ENCODE results near the gene SPEG. TPM values are rescaled to one million over a fixed set of nuclear protein-coding genes. Genes with fewer than 3 reads are reported as not detected.

Gene SPEG
- total RNA-seq, 2 donors from 2014 or later, result 175 to 217 TPM

DNA sequence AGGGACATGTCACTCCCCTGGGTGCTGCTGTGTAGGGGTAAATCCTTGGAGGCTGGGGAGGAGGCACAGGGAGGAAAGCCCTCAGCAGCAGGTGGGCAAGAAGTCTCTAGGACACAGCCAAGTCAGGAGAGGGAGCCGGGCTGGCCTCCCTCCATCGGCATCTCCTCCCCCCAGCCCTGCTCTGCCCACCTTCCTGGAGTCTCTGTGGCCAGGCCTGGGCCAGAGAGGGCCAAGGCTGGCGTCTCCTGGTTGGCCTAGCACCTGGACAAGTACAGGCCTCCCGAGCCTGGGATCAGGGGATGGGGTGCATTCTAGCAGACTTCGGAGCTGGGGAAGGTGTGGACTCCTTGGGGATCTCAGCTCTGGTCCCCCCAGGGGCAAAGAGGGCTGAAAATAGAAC lies 1.8 kb downstream of the SPEG start:
- peak; percentile 58 for DNase-seq (ENCODE audit: low spot score)
- intact Hi-C loops (cut with DNase I), result no loop called here

- intact Hi-C loops (cut with DNase I), result no loop called here
Observed at GRCh38 chr2:219437141-219437540, 2.5 kb downstream of the SPEG start.

GRCh38 chr2:219437690-219438206 lies 3.1 kb downstream of the SPEG start:
- DNase-seq (ENCODE audit: low spot score), result peak; percentile 46
- intact Hi-C loops (cut with DNase I), result no loop called here

More at GRCh38 chr2:219437141-219437540, 2.5 kb downstream of the SPEG start:
- DNase-seq (ENCODE audit: low spot score), result peak; percentile 41

DNA sequence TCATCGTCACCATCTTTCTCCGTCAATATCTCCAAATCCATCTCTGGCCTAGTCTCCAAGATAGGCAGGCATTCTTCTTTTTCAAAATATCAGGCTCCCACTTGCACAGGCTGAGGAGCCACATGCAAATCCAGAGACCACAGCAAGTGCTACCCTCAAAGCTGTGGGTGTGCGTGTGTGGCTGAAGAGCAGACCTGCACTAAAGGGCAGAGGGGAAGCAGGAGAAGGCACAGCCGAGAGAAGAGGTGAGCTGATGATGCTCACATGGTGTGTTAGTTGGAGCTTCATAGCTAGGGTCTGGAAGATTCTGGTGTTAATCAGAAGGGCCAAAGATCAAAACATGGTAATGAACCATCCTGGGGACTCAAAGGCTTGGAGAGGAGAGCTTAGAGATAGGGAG lies 3.8 kb downstream of the SPEG start:
- intact Hi-C loops (cut with DNase I), result no loop called here
- DNase-seq (ENCODE audit: low spot score), result no peak

DNA sequence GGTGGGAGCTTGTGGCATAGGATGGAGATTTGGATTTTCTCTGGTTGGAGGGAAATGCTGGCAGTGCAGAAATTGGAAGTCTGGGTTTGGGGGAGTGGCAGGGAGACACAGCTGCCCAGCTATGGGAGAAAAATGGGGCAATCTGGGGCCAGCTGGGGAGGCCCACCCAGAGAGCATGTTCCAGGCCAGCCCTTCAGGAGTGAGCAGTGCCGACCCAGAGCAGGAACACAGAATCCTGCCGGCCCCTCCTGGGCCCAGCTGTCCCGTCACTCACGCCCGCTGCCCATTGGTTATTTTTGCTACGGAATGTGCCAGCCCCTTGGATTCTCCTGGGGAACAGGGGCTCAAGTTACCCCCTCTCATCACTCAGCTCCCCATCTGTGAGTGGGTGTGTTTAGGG lies 4.9 kb downstream of the SPEG start:
- intact Hi-C loops (cut with DNase I), result no loop called here

GRCh38 chr2:219440388-219441256 lies 6.0 kb downstream of the SPEG start:
- intact Hi-C loops (cut with DNase I), result no loop called here
- no peak for DNase-seq (ENCODE audit: low spot score)

More for the DNA sequence above, 4.9 kb downstream of the SPEG start:
- DNase-seq (ENCODE audit: low spot score), result peak; percentile 54

DNA sequence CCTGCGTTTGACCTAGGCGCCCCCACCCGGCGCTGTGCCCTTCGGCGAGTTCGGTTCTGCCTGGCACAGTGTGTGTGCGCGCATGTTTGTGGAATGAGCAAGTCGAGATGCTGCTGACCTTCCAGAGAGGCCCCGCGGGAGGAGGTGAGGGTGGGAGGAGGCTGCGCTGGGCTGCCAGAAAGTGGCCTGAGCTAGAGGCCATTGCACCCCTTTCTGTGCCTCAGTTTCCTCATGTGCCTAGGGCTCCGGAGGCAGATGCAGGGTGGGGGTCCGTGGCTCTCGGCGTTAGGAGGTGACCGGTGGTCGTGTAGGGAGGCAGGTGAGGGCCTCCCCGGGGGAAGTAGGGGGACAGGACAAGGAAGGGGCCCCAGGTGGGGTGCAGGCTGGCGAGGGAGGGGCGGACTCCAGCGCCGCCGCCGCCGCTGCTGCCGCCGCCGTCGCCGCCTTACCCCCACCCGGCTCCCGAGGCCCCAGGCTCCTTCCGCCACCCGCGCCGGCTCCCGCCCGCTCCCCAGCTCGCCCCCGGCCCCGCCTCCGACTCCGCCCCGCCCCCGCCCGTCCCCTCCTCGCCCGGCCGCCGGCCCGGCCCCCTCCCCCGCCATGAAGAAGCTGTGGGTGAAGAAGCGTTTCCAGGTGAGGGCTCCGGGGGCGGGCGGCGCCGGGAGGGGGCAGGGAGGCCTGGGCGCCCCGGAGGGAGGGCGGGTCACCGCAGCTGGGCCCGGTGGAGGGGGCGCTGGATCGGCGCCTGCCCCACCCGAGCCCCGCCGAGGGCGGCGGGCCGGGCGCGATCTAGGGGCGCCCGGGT lies 7.0 kb downstream of the SPEG start:
- intact Hi-C loops (cut with DNase I), result no loop called here
- DNase-seq (ENCODE audit: low spot score), result peak; percentile 81

DNA sequence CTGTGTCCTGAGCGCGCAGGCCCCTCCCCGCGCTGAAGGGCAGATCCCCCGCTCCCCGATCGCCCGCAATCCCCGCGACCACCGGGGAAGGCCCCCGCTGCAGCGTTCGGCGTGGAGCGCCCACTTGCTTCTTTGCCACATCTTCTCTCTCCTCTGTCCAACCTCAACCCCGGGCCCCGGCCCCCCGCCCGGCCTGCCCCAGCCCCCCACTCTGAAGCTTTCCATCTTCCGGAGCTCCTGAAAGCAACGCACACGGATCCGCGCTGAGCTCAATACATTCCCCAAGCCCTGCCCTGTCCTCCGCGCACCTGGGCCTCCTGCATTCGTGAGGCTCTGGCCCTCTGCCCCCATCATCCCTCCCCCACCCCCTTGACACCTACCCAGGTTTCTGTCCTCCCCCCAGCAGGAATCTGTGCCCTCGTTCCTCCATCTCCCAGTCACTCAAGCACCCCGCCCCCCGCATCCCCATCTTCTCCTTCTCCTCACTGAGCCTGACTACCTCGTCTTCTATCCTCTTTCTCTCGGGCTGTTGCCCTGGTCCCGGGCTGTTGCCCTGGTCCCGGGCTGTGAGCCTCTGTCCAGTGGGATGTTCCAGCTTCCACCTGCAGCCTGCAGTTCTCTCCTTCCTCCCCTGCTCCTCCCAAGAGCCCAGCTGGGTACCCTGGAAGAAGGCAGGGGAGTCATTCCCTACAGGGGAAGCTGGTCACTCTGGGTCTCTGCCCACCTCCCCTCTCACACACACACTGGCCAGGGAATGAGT lies 7.8 kb downstream of the SPEG start:
- intact Hi-C loops (cut with DNase I), result no loop called here
- DNase-seq (ENCODE audit: low spot score), result peak; percentile 53

DNA sequence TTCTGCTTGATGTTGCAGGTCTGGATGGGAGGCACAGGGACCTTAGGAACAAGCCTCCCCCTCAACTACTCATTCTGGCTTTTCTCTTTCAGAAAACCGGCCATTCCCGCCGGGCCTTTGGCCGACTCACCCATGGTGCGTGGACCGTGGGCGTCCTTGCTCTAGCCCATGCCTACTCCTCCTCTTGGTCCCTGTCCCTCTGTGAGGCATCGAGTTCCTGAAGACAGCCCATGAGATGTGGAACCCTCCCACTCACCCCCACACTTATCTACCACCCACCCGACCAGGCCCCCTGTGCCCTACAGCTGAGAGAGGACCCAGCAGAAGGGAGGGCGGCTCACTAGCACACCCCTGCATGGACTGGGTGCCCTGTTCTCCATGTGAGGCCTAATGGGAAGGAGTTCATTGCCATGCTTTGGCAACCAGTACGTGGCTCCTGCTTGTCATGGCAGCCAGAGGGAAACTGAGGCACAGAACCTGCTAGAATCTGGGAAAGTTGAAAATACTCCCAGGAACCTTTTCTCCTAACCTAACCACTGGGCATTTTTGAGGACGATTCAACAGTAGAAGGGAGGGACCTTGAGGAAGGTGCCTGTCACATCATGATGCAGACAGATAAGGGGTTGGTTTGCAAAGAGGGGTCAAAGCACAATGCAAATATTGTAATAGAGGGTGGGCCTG lies 8.5 kb downstream of the SPEG start:
- DNase-seq (ENCODE audit: low spot score), result peak; percentile 30
- intact Hi-C loops (cut with DNase I), result no loop called here

DNA sequence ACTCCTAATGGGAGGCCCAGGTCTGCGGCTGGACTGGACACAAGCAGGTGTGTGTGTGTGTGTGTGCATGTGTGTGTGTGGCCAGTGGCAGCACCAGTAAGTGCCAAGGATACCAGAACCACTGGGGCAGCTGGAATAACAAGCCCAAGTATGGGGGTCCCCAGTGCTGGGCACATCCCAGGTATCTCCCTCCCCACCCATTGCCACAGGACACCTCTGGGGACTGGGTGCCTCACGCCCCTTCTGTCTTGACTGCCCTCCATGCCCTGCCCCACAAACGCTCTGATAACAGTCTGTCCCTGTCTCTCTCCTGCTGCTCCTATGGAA lies 9.0 kb downstream of the SPEG start:
- peak; percentile 78 for DNase-seq (ENCODE audit: low spot score)
- intact Hi-C loops (cut with DNase I), result no loop called here

DNA sequence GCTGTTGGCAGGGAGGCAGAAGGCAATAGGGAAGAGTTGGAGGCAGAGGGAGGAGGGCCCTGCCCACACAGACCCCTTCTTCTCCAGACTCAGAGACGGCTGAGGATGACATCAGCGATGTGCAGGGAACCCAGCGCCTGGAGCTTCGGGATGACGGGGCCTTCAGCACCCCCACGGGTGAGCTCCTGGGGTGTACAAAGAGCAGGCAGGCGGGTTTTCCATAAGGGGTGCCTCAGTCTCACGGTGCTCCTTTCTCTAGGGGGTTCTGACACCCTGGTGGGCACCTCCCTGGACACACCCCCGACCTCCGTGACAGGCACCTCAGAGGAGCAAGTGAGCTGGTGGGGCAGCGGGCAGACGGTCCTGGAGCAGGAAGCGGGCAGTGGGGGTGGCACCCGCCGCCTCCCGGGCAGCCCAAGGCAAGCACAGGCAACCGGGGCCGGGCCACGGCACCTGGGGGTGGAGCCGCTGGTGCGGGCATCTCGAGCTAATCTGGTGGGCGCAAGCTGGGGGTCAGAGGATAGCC lies 10.0 kb downstream of the SPEG start:
- intact Hi-C loops (cut with DNase I), result no loop called here
- peak; percentile 78 for DNase-seq (ENCODE audit: low spot score)

DNA sequence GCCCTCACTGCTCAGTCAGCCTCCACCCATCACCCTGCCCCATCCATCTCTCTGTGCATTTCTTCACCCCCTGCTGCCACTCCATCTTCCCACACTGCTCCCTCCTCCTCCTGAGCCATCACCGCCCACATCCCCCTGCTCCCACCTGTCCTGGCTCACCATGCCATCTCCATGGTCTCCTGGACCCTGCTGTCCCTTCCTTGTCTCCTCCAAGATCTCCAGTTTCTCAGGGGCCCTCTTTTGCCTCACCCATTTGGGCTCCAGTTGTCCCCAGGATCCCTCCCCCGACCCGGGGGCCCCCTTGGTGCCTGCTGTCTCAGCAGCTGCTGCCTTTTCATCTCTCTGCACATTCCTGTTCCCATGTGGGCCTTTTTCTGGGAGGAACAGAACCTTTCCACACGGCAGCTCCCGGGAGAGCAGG lies 10.6 kb downstream of the SPEG start:
- no peak for DNase-seq (ENCODE audit: low spot score)
- intact Hi-C loops (cut with DNase I), result no loop called here

- DNase-seq (ENCODE audit: low spot score), result peak; percentile 71
- intact Hi-C loops (cut with DNase I), result no loop called here
Observed at GRCh38 chr2:219446101-219446504, 11.5 kb downstream of the SPEG start.

- intact Hi-C loops (cut with DNase I), result no loop called here
- DNase-seq (ENCODE audit: low spot score), result no peak
Observed at GRCh38 chr2:219446689-219447088, 12.0 kb downstream of the SPEG start.

GRCh38 chr2:219447242-219448098 lies 12.8 kb downstream of the SPEG start:
- intact Hi-C loops (cut with DNase I), result no loop called here
- DNase-seq (ENCODE audit: low spot score), result peak; percentile 82

GRCh38 chr2:219448099-219448775 lies 13.6 kb downstream of the SPEG start:
- intact Hi-C loops (cut with DNase I), result no loop called here
- DNase-seq (ENCODE audit: low spot score), result peak; percentile 78

GRCh38 chr2:219448776-219449341 lies 14.2 kb downstream of the SPEG start:
- intact Hi-C loops (cut with DNase I), result no loop called here

More at GRCh38 chr2:219448776-219449341, 14.2 kb downstream of the SPEG start:
- peak; percentile 78 for DNase-seq (ENCODE audit: low spot score)
